SH-SY5Y (cell line): ENCODE results near the gene MINK1.

Experiments used
- GATA2 ChIP-seq: IDR thresholded peaks from 2 replicates; pipeline ENCODE4 v1.6.1; 2011; ENCODE audit warnings: mild to moderate bottlenecking, low read depth, low read length
- GATA3 ChIP-seq: IDR thresholded peaks from 2 replicates; pipeline ENCODE4 v1.6.1; 2011; ENCODE audit warnings: low read depth, mild to moderate bottlenecking, low read length, moderate library complexity

Gene MINK1

DNA sequence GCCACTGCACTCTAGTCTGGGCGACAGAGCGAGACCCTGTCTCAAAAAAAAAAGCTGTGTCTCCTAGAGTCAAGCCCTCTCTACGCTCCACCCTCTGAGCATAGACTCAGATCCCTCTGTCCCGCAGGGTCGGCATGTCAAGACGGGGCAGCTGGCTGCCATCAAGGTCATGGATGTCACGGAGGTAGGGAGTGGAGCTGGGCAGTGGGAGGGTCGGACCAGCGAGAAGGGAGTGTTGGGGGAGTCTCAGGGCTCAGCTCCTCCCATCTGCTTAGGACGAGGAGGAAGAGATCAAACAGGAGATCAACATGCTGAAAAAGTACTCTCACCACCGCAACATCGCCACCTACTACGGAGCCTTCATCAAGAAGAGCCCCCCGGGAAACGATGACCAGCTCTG is 47.7 kb downstream of the MINK1 start:
- no peak for TF ChIP-seq GATA2
- TF ChIP-seq GATA3, result no peak

DNA sequence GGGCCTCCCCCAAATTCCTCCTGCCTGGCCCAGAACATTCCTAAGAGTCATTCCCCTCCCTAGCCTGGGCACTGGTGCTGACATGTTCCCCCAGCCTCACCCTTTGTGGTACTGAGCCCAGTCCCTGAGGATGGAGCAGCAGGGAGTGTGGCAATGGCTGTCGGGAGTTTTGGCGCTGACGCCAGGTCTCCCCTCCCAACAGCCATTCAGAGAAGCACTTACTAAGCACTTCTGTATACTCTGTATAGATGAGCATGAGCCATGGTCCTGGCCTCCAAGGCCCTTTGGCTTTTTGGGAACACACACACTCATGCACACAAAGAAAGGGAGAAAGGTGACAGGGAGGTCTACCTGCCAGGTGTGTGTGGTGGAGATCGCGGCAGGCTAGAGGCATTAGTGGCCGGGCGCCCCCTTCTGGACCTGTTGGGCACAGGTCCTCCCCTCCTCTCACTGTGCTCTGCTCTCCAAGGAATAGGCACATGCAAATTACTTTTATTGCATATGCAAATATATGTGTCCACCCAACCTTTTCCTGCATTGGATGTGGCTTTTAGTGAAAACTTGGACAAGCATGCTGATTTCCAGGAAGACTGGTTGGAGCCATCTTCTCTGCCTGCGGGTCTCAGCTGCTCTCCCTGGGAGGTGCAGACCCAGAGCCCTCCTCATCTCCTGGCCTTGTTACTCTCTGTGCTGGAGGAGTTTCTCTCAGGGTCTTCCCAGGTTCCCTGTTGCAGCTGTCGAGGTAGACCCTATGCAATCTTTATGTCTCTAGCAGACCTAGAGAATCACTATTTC is 48.8 kb downstream of the MINK1 start:
- TF ChIP-seq GATA3 (no peak), GATA2 (no peak)

DNA sequence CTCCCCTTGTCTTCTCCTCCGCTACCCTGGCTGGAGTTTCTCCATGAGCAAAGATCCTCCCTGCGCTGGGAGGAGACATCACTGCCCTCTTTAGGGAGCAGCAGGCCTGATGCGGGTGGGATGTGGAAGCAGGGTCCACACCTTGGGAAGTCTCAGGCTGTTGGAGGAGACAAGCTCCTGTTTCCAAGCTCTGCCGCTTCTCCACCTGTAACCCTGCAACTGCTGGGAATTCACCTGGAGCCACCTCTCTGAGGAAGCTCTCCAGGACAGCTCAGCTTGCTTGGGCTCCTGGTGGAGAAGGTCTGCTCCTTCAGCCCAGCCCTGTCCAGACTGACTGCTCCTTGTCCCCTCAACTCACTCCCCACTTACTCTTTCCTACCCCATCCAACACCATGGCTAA is 51.3 kb downstream of the MINK1 start:
- no peak for TF ChIP-seq GATA2
- TF ChIP-seq GATA3, result no peak

DNA sequence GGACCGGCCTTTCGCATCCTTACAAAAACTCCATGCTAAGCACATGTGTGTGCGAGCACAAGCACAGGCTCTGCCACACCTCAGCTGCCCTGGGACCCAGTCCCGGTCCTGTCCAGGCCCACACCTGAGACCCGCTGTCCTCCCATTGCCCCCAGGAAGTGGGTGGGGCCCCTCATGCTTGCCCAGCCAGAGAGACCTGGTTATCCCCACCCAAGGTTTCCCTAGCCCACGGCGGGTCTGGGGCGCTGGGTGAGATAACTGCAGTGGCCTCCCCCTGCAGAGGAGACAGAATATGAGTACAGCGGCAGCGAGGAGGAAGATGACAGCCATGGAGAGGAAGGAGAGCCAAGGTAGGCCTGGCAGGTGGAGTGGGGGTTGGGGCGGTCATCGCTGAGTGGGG is 53.7 kb downstream of the MINK1 start:
- TF ChIP-seq GATA2, result no peak
- TF ChIP-seq GATA3, result no peak

DNA sequence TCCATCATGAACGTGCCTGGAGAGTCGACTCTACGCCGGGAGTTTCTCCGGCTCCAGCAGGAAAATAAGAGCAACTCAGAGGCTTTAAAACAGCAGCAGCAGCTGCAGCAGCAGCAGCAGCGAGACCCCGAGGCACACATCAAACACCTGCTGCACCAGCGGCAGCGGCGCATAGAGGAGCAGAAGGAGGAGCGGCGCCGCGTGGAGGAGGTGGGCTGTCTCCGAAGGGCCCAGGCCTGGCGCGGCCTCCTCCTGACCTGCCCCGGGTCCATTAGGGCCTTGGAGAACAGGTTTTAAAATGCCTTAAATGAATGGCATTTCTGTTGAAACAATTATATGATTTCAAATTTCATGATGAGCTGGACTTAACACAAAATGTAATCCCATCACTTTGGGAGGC is 54.4 kb downstream of the MINK1 start:
- TF ChIP-seq GATA2 (no peak), GATA3 (no peak)

DNA sequence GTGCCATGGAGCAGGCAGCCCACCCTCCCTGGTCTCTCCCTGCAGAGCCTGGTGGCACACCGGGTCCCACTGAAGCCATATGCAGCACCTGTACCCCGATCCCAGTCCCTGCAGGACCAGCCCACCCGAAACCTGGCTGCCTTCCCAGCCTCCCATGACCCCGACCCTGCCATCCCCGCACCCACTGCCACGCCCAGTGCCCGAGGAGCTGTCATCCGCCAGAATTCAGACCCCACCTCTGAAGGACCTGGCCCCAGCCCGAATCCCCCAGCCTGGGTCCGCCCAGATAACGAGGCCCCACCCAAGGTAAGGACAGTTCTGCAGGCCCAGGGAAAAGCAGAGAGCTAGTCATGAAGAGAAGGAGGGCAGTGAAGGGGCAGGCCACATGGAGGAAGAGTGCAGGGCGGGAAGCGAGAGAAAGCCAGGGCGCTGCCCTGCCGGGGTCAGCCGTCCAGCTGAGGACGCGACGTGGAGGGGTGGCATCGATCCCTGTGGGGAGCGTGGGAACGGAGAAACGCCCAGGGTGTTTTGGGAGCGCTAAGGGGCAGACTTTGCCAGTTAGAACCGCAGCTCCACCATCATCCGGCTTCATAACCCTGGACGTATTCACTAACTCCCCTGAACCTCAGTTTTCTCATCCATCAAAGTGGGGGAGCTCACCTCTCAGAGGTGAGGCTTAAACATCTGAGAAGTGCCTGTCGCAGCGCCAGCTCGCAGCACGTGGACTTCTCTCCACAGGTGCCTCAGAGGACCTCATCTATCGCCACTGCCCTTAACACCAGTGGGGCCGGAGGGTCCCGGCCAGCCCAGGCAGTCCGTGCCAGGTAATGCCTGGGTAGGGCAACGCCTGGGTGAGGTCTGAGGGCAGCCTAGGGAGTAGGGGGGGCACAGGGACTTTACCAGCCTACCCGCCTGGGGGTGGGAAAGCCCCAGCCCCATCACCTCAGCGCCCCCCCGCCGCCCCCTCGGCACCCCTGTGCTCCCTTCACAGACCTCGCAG is 58.6 kb downstream of the MINK1 start:
- no peak for TF ChIP-seq GATA2
- no peak for TF ChIP-seq GATA3

DNA sequence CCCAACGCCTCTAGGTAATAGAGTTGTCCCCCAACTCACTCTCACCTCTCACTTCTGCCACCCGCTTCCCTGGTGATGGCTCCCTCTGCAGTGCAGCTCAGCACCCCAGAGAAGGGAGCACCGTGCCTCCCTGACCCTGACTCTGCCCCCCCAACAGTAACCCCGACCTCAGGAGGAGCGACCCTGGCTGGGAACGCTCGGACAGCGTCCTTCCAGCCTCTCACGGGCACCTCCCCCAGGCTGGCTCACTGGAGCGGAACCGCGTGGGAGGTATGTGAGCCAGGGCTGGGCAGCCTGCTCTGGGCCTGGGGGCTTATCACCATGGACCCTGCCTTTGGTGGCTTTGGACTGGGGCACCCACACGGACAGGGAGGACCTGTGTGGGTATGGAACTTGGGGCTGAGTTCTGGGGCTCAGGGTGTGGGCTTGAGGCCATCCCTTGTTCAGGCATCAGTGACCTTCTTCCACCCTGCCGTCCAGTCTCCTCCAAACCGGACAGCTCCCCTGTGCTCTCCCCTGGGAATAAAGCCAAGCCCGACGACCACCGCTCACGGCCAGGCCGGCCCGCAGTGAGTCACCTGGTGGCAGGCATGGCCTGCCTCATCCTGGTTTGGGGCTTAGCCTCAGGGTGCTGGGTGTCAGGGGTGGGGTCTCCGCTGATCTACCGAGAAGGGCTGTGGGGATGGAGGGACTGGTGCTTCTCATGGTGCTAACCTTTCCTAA is 59.5 kb downstream of the MINK1 start:
- TF ChIP-seq GATA3, result no peak
- TF ChIP-seq GATA2, result no peak

DNA sequence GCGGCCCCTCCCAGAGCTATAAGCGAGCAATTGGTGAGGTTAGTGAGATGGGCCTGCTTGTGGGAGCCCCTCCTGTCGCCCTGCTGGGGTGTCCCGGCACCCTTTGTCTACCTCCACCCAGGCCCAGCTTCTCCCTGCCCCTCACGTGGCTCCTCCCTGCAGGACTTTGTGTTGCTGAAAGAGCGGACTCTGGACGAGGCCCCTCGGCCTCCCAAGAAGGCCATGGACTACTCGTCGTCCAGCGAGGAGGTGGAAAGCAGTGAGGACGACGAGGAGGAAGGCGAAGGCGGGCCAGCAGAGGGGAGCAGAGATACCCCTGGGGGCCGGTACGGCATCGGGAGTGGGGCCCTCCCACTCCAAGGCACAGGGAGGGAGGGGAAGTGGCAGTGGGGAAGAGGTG is 60.1 kb downstream of the MINK1 start:
- no peak for TF ChIP-seq GATA2
- no peak for TF ChIP-seq GATA3

DNA sequence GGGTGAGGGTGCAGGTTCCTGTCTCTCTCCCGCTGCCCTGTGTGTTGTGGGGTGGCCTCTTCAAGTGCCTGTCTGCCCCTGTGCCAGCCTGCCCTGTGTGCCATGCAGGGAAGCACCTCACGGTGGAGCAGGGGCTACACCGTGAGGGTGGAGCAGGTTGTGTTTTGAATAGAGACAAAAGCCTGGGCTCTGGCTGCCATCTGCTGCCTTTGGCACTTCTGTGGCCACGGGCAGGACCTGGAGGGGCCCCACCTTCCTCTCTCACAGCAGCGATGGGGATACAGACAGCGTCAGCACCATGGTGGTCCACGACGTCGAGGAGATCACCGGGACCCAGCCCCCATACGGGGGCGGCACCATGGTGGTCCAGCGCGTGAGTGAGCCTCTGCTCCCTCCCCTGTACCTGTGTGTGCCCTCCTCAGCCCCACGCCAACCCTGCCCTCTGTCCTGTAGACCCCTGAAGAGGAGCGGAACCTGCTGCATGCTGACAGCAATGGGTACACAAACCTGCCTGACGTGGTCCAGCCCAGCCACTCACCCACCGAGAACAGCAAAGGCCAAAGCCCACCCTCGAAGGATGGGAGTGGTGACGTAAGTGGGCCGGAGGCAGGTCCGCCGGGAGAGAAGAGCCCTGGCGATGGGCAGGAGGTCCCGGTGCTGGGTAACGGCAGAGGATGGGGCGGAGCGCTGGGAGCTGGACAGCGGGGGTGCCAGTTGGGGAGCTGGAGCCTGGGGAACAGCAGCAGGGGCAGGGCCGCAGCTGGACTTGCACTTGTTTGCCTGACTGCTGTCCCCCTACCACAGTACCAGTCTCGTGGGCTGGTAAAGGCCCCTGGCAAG is 60.8 kb downstream of the MINK1 start:
- TF ChIP-seq GATA2 (no peak), GATA3 (no peak)

DNA sequence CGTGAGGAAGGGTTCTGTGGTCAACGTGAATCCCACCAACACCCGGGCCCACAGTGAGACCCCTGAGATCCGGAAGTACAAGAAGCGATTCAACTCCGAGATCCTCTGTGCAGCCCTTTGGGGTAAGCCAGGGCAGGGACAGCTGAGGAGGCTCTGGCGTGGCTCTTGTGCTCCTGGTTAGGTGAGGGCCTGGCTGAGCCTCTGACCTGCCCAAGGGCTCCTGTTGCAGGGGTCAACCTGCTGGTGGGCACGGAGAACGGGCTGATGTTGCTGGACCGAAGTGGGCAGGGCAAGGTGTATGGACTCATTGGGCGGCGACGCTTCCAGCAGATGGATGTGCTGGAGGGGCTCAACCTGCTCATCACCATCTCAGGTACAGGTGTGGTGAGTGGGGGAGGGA is 62.0 kb downstream of the MINK1 start:
- TF ChIP-seq GATA2 (no peak), GATA3 (no peak)

DNA sequence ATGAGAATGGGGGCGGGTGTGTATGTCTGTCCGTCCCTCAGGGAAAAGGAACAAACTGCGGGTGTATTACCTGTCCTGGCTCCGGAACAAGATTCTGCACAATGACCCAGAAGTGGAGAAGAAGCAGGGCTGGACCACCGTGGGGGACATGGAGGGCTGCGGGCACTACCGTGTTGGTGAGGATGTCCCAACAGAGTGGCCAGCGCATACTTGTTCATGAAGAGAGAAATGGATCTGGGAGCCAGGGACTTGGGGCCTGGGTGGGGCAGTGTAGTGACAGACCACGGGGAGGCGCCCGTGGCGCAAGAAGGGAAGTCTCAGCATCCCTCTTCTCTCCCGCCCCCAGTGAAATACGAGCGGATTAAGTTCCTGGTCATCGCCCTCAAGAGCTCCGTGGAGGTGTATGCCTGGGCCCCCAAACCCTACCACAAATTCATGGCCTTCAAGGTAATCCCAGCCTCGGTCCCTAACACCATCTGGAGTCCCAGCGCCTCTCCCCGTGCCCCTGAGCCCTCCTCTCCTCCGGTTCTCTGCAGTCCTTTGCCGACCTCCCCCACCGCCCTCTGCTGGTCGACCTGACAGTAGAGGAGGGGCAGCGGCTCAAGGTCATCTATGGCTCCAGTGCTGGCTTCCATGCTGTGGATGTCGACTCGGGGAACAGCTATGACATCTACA is 62.7 kb downstream of the MINK1 start:
- TF ChIP-seq GATA2, result no peak

DNA sequence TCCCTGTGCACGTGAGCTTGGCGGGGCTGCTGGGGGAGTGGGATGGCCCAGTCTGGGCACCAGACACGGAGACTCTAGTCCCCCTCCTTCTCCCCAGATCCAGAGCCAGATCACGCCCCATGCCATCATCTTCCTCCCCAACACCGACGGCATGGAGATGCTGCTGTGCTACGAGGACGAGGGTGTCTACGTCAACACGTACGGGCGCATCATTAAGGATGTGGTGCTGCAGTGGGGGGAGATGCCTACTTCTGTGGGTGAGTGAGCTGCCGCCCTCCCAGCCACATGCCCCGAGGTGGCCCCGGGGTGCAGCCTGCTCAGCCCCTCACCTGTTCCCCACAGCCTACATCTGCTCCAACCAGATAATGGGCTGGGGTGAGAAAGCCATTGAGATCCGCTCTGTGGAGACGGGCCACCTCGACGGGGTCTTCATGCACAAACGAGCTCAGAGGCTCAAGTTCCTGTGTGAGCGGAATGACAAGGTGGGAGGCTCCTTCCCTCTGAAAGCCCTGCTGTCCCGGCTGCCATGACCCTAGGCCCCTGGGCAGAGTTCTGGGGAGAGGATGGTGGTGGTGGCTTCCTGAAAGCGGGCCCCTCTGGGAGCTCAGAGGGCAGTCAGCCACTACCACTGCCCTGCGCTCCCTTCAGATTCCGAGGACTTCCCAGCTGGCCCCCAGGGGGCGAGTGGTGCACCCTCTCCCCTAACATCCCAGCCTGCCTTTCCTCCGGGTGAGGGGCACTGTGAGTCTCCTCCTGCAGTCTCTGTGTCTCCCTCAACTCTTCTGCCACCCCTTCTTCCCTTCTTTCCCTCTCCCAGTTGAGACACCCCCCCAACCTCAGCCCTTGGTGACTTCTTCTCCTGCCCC is 63.4 kb downstream of the MINK1 start:
- TF ChIP-seq GATA3 (no peak), GATA2 (no peak)

DNA sequence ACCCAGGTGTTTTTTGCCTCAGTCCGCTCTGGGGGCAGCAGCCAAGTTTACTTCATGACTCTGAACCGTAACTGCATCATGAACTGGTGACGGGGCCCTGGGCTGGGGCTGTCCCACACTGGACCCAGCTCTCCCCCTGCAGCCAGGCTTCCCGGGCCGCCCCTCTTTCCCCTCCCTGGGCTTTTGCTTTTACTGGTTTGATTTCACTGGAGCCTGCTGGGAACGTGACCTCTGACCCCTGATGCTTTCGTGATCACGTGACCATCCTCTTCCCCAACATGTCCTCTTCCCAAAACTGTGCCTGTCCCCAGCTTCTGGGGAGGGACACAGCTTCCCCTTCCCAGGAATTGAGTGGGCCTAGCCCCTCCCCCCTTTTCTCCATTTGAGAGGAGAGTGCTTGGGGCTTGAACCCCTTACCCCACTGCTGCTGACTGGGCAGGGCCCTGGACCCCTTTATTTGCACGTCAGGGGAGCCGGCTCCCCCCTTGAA is 64.1 kb downstream of the MINK1 start:
- no peak for TF ChIP-seq GATA3
- no peak for TF ChIP-seq GATA2
